Measurements from ENCODE around the gene IER5L. TPM values are rescaled to one million over a fixed set of nuclear protein-coding genes. Genes with fewer than 3 reads are reported as not detected.

Gene IER5L
- total and polyA plus RNA-seq, 2 experiments from 2014 or later = 4.3 to 81.7 TPM

DNA sequence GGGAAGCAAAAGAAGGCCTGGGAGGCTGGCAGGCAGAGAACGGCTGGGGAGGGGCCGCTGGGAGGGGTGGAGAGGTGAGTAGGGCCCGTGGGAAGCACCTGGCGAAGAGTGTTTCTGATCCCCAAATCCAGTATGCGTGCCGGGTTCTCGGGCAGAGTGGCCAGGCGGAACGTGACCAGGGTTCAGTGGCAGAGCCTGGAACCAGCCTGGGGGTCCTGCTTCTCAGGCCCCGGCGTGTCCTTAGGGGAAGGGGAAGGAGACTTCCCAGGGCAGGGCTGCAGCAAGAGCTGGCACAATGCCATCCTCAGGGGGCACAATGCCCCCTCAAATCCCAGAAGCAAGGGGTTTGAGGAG, 25.5 kb upstream of the IER5L start:
- no peaks in the 10 kb centered on the region for H3K9me2 ChIP-seq (ENCODE audit: insufficient read depth)
- H4K20me1 ChIP-seq (ENCODE audit: insufficient read depth) = no peaks in the 10 kb centered on the region
- no peaks in the 10 kb centered on the region; the same call in 1 of the 2 replicates for H3K4me1 ChIP-seq (ENCODE audit: insufficient read depth)
- WGBS, 2 experiments (ENCODE audit: low coverage in 1 of 2, low lambda C conversion rate in 2 of 2, missing lambda C conversion rate in 2 of 2) = 50 to 57% methylated on average over 9 to 11 of the region's 11 CpGs
- TF ChIP-seq EZH2phosphoT487 (IDR thresholded peaks at IDR 0.05; ENCODE audit: insufficient read depth, low read depth) (no peak), EZH2 (IDR thresholded peaks at IDR 0.05; ENCODE audit: insufficient read depth, poor library complexity, severe bottlenecking) (no peak)
- no peaks in the 10 kb centered on the region for H3K79me2 ChIP-seq (ENCODE audit: insufficient read depth)
- no peak overlapping the region for H3K27ac ChIP-seq
- no peak for DNase-seq
- no peaks in the 10 kb centered on the region for H3K9me3 ChIP-seq (ENCODE audit: low read depth)
- H3K27me3 ChIP-seq (replicated peaks; ENCODE audit: insufficient read depth) = no peaks in the 10 kb centered on the region
- peak overlapping the region; percentile 79 for H2AFZ ChIP-seq
- peak overlapping the region; percentile 89 for H3K9ac ChIP-seq
- no peaks in the 10 kb centered on the region for H3K36me3 ChIP-seq (ENCODE audit: low read depth)
- in situ Hi-C loops (cut with MboI) = no loop called here
- H3K4me2 ChIP-seq (ENCODE audit: unreplicated experiment) = peak overlapping the region; percentile 73
- peak overlapping the region; percentile 78 for H3K4me3 ChIP-seq
- H3F3A ChIP-seq (ENCODE audit: insufficient read depth) = no peaks in the 10 kb centered on the region

DNA sequence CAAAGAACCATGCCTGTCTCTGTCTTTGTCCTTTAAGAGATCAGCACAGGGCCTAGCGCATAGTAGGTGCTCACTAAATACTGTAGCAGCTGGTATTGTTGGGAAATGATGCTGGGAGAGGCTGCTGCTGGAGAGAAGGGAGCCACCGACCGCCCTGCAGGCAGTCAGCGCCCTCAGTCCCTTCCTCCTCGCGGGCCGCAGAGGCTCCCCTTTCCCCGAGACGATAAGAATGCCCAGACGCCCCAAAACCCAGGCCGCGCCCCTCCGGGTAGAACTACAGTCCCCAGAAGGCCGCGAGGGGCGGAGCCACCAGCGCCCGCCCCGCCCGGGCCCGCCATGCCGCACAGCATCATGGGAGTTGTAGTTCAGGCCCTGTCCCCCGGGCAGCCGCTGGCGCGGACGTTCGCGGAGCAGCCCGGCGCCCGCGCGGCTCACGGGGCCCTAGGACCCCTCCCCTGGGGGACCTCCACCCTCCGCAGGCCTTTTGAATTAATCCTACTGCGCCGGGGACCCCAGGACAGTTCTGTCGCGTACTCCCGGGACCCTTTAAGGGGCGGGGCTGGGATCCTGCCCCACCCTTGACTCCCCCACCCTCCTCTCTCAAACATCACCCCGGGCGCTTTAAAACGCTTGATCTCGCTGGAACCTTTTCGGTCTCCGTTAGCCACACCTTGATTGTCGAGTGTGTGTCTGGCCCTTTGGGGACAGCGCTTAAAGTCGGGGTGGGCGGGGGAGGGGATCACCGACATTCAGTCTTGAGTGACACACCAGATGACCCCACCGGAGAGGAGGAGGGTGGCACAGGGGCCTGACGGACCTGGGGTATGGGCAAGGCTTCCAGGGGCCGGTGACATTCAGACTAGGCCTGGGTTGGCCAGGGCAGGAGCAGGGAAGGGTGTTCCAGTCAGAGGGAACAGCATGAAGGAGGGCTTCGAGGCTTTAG, 24.8 kb upstream of the IER5L start:
- H3K36me3 ChIP-seq (ENCODE audit: low read depth) = no peaks in the 10 kb centered on the region
- peak overlapping the region; percentile 78 for H3K4me3 ChIP-seq
- 2 to 5% methylated on average over 46 to 54 of the region's 57 CpGs for WGBS, 2 experiments (ENCODE audit: low coverage in 1 of 2, low lambda C conversion rate in 2 of 2, missing lambda C conversion rate in 2 of 2)
- no peaks in the 10 kb centered on the region for H3K79me2 ChIP-seq (ENCODE audit: insufficient read depth)
- peak; percentile 87 for DNase-seq
- H3K4me1 ChIP-seq (ENCODE audit: insufficient read depth) = peaks cover 6% of the 10 kb centered on the region
- H2AFZ ChIP-seq = peak overlapping the region; percentile 79
- in situ Hi-C loops (cut with MboI) = no loop called here
- 0 out of 2 replicates have a peak, but pooled peaks cover 4% of the 10 kb centered on the region for H3F3A ChIP-seq (ENCODE audit: insufficient read depth)
- H3K27me3 ChIP-seq (replicated peaks; ENCODE audit: insufficient read depth) = no peaks in the 10 kb centered on the region
- H3K9ac ChIP-seq = peak overlapping the region; percentile 89
- peak overlapping the region; percentile 33; the same call in 1 of the 2 replicates for H3K27ac ChIP-seq
- no peak for TF ChIP-seq EZH2phosphoT487 (IDR thresholded peaks at IDR 0.05; ENCODE audit: insufficient read depth, low read depth)
- no peak for TF ChIP-seq EZH2 (IDR thresholded peaks at IDR 0.05; ENCODE audit: insufficient read depth, poor library complexity, severe bottlenecking)
- H3K9me3 ChIP-seq (ENCODE audit: low read depth) = no peaks in the 10 kb centered on the region
- H3K9me2 ChIP-seq (ENCODE audit: insufficient read depth) = no peaks in the 10 kb centered on the region
- no peaks in the 10 kb centered on the region for H4K20me1 ChIP-seq (ENCODE audit: insufficient read depth)
- H3K4me2 ChIP-seq (ENCODE audit: unreplicated experiment) = peak overlapping the region; percentile 73

DNA sequence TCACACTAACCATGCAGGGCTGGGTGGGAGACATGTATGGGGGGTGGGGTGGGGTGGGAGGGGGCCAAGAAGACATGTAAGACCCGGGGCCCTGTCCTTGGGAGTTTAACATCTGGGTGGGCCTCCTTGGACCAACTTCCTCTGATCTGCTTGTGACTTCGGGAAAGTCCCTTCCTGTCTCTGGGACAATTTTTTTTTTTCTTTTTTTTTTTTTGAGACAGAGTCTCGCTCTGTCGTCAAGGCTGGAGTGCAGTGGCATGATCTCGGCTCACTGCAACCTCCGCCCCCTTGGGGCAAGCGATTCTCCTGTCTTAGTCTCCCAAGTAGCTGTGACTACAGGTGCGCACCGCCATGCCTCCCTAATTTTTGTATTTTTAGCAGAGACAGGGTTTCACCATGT, 23.8 kb upstream of the IER5L start:
- Histone ChIP-seq H3K9me3 (ENCODE audit: low read depth) (no peaks in the 10 kb centered on the region), H3K27ac (no peak overlapping the region), H3K9me2 (ENCODE audit: insufficient read depth) (no peaks in the 10 kb centered on the region), H3K4me1 (ENCODE audit: insufficient read depth) (peaks cover 8% of the 10 kb centered on the region), H4K20me1 (ENCODE audit: insufficient read depth) (no peaks in the 10 kb centered on the region), H2AFZ (no peak overlapping the region), H3K79me2 (ENCODE audit: insufficient read depth) (no peaks in the 10 kb centered on the region), H3K4me3 (no peak overlapping the region), H3K36me3 (ENCODE audit: low read depth) (no peaks in the 10 kb centered on the region), H3K27me3 (replicated peaks; ENCODE audit: insufficient read depth) (no peaks in the 10 kb centered on the region), H3K9ac (no peak overlapping the region), H3K4me2 (ENCODE audit: unreplicated experiment) (no peak overlapping the region), H3F3A (ENCODE audit: insufficient read depth) (0 out of 2 replicates have a peak, but pooled peaks cover 7% of the 10 kb centered on the region)
- WGBS, 2 experiments (ENCODE audit: low coverage in 1 of 2, low lambda C conversion rate in 2 of 2, missing lambda C conversion rate in 2 of 2) = 68 to 69% methylated on average over 9 of the region's 9 CpGs
- TF ChIP-seq EZH2 (IDR thresholded peaks at IDR 0.05; ENCODE audit: insufficient read depth, poor library complexity, severe bottlenecking) = no peak
- TF ChIP-seq EZH2phosphoT487 (IDR thresholded peaks at IDR 0.05; ENCODE audit: insufficient read depth, low read depth) = no peak
- no peak for DNase-seq
- in situ Hi-C loops (cut with MboI) = no loop called here

DNA sequence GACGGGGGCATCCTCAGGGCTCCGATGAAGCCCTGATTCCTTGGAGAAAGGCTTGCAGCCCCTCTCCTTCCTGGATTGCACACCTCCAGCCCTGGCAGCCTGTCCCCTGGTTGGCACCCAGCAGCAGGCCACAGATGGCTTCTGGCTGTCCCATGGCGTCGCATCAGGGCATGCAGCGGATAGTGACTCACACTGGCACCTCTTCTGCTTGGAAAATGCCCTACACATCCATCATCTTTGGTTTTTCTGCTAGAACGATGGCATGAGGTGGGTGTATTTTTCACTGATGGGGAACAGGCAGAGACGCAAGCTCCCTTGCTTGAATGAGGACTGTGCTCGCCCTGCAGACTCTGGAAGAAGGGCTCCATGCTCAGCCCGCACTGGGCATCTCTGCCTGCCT, 23.2 kb upstream of the IER5L start:
- H3K9ac ChIP-seq = no peak overlapping the region
- H3K9me2 ChIP-seq (ENCODE audit: insufficient read depth) = no peaks in the 10 kb centered on the region
- H2AFZ ChIP-seq = no peak overlapping the region
- no peak overlapping the region for H3K4me3 ChIP-seq
- 0 out of 2 replicates have a peak, but pooled peaks cover 7% of the 10 kb centered on the region for H3F3A ChIP-seq (ENCODE audit: insufficient read depth)
- H3K4me1 ChIP-seq (ENCODE audit: insufficient read depth) = peaks cover 8% of the 10 kb centered on the region
- H3K27me3 ChIP-seq (replicated peaks; ENCODE audit: insufficient read depth) = no peaks in the 10 kb centered on the region
- WGBS, 2 experiments (ENCODE audit: low coverage in 1 of 2, low lambda C conversion rate in 2 of 2, missing lambda C conversion rate in 2 of 2) = 76% methylated on average over 9 of the region's 9 CpGs
- no peaks in the 10 kb centered on the region for H4K20me1 ChIP-seq (ENCODE audit: insufficient read depth)
- no peak for DNase-seq
- no peaks in the 10 kb centered on the region for H3K79me2 ChIP-seq (ENCODE audit: insufficient read depth)
- no peaks in the 10 kb centered on the region for H3K36me3 ChIP-seq (ENCODE audit: low read depth)
- no peak overlapping the region for H3K27ac ChIP-seq
- TF ChIP-seq EZH2phosphoT487 (IDR thresholded peaks at IDR 0.05; ENCODE audit: insufficient read depth, low read depth) (no peak), EZH2 (IDR thresholded peaks at IDR 0.05; ENCODE audit: insufficient read depth, poor library complexity, severe bottlenecking) (no peak)
- no peak overlapping the region for H3K4me2 ChIP-seq (ENCODE audit: unreplicated experiment)
- no peaks in the 10 kb centered on the region for H3K9me3 ChIP-seq (ENCODE audit: low read depth)
- in situ Hi-C loops (cut with MboI) = no loop called here

Data from GM23248 (cell line).